Fibroblast of skin of left quadriceps (primary cell): ENCODE results near the gene SH3BGRL2.
"Not testable (repeated sequence)": the region's sequence is repeated elsewhere in the genome, so short reads cannot be mapped to it uniquely, and the experiment has no call there.

Source experiments
- DNase-seq, 2 experiments: peaks; one replicate each; pipeline ENCODE4 v3.0.0-alpha.2; 2013; ENCODE audit warnings: low read depth in 2 of 2

The SH3BGRL2 gene

DNA sequence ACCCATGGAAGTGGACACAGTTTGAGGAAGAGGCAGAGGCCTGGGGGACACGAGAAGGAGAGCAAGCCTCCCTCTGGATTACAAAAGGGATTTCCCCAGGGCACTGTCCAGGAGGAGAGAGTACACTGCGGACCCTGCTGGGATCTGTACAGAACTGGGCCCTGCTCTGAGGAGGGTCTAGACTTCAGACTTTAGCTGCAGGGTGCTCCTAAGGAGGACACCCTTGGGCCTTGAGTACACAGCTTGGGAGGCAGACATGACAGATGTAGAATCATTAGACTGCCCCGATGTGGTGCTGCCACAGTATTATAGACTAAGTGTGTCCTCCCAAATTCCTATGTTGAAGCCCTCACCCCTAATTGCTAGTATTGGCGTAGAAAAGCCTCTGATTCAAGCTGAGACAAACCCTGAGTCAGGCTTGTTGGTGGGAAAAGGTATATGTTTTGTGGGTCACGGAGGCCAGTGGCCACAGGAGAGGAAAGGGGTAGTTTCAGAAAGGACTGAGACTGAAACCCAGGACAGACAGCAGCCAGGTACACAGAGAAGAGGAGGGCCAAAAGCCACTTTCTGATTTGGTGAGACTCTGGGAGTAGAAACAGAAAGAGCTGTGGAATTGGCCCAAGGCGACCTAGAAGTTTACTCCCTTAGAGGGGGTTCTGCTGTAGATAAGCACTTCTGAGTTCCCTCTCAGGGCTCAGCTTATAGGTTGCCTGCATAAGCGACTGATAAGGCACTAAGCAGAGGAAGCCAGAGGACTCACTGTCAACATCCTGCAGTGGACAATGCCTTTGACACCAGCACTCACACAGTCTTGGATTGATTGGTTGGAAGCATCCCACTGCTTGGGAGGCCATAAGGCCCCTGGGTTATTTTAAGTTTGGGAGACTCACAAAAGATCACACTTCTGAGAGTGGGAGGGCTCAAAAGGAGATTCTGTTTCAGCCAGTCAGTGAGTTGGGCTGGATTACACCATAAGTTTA, 16.5 kb upstream of the SH3BGRL2 start:
- no peak for DNase-seq

DNA sequence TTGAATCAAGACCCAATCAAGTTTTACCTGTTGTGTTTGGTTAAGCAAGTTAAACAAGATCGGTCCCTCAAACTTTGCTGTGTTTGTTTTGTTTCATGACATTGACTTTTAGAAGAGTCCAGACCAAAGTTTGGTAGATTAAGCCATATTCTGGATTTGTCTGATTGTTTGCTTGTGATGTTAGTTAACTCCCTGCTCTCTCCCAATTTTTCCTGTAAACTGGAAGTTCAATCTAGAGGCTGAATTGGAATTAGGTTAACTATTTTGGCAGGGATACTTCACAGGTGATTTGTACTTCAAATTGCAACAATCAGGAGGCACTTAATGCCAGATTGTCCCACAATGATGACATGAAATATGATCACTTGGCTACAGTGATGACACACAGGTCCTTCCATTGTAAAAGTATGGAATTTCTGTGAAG, 13.6 kb upstream of the SH3BGRL2 start:
- no peak for DNase-seq

DNA sequence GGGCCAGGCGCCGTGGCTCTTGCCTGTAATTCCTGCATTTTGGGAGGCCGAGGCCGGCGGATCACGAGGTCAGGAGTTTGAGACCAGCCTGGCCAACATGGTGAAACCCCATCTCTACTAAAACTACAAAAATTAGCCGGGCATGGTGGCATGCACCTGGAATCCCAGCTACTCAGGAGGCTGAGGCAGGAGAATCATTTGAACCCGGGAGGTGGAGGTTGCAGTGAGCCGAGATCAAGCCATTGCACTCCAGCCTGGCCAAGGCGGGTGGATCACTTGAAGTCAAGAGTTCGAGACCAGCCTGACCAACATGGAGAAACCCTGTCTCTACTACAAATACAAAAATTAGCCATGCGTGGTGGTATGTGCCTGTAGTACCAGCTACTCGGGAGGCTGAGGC, 12.7 kb upstream of the SH3BGRL2 start:
- DNase-seq, result not testable (repeated sequence)

DNA sequence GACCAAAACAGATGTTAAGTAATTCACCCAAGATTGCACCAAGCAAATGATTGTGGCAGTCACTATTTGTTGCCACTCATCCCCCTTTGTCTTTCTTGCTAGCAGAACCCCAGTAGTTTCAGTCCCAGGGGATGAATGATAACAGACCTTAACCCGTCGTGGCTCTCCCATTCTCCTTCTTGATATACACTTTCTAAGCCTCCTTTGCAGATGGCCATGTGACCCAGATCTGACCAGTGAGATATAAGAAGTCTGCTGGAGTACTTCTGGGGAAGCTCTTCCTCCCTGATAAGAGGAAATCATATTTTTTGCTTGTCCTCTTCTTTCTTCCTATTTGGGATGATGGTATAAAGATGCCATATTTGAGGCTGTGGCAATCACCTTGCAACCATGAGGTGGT, 9.6 kb upstream of the SH3BGRL2 start:
- no peak for DNase-seq

DNA sequence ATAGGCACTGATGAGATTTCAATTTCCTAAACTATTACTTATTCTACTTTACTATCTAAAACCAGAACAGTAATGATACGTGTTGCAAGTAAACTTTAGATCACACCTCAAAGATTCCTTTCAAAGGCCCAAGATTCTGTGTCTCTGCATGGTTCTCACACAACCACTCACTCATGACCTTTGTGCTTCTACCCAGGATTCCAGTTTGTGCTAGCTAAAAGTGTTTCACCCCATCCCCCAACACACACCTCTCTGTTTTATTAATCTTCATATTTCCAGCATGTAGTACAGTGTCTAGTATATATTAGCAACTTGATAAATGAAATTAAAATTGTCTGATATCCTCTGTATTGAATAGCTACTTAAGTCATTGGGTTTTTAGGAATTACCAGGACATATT, 8.8 kb upstream of the SH3BGRL2 start:
- no peak for DNase-seq

DNA sequence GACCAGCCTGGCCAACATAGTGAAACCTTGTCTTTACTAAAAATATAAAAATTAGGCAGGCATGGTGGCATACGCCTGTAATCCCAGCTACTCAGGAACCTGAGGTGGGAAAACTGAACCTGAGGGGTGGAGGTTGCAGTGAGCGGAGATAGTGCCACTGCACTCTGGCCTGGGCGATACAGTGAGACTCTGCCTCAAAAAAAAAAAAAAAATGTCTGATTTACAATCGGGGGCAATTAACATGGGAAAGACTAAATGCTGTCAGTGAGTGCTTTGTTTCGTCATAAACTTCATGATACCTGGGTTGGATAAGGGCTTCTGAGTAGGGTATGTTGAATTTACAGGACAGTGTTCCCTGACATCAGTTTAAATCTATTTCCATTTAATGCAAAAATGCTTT, 8.0 kb upstream of the SH3BGRL2 start:
- no peak for DNase-seq

DNA sequence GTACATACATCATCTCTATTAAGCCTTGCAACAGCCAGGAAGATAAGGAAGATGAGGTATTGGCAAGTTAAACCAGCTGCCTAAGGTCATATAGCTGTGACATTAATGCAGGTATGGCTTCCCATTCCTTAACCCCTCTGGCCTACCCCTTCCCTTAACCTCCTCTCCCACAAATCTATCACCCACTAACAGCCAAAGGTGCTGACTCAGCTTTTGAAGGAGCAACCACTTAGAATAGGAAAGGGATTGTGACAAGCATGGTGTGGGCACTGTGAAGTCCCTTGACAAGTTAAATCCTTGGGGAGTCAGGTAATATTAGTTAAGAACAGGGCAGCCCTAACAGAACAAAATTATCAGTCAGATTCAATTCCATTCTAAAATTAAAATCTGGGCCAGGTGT, 5.4 kb upstream of the SH3BGRL2 start:
- DNase-seq, result no peak

DNA sequence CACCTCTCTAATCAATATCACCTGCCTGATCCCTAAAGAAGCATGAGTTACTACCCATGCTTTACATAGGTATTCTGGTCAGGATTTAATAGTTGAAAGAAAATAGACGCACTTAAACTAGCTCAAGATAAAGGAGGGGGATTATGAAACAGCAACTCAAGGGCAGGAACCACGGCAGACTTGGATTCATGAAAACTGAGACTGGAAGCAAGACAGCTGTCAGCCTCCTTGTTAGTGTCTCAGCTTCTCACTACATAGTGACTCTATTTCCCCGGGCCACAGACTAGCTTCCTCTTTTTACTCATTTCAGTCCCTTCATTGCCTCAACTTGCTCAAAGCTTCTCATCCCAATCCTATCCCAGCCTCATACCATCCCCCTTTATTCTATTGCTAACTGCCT, 4.3 kb upstream of the SH3BGRL2 start:
- no peak for DNase-seq

DNA sequence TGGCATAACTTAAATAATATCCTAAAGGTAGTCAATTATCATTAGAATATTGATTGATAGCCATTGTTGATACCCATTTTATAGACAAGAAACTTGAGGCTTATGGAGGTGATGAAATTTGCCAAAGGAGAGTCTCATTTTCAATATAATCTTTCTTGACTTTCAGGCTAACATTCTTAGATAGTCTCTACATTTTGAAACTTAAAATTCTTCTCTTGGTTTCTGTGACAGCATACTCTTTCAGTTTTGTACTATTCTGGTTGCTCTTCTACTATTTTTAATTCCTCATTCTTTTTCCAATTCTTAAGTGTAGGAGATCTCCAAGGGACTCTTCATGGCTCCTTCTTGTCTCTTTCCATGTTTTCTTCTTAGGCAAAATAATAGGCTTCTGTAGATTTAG, 3.7 kb upstream of the SH3BGRL2 start:
- DNase-seq, result no peak

DNA sequence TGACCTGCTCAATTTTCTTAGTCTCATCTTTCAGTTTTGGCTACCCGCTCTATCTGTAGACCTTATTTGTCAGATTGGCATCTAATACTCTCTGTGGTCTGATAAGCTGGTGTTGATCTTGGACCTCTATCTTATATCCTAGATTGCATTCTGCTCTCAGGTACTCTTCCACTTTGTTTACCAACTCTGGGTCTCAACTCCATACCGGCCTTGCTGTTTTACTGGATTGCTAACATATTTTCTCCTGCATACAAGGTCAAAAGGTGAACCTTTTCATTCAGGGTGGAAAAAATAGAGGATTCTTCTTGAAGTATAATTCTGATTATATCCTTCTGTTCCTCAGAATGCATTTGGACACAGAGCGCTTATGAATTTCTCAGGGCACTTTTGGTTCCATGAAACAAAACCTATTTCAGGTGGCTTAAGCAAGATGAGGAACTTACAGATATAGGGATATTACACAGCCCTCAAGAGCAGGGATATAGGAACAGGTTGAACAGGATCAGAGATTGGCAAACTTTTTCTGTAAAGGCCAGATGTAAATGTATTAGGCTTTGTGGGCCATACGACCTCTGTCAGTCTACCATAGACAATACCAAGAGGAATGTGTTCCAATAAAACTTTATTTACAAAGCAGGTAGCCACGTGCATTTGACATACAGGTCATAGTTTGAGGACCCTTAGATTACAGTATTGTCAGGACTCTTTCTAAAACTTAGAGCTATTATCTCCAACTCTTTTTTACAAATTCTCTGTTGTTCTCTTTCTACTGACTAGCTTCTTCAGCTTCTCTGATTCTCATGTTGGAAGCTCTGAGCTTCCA, 2.5 kb upstream of the SH3BGRL2 start:
- DNase-seq, result no peak

DNA sequence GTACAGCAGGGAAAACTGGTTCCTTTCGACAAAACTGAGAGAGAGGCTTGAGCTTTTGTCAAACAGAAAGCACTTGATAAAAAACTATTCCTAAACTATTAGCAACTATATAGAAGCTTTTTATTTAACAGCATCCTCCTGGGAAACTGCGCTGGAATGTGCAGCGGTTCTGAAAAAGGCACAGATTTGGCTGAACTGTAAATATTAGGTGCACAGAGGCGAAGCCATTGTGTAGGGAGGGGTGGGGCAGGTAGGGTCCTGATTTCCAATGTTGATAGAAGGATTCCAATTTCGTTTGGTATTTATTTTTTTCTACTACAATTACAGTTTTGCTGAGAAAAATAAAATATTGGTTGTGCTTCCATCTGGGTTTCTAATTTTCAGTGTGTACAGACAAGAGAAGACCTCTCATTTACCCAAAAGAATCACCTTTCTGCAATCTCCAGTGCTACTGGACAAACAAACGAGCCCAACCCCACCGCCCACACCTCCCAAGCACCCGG, 698 bp upstream of the SH3BGRL2 start:
- no peak for DNase-seq

DNA sequence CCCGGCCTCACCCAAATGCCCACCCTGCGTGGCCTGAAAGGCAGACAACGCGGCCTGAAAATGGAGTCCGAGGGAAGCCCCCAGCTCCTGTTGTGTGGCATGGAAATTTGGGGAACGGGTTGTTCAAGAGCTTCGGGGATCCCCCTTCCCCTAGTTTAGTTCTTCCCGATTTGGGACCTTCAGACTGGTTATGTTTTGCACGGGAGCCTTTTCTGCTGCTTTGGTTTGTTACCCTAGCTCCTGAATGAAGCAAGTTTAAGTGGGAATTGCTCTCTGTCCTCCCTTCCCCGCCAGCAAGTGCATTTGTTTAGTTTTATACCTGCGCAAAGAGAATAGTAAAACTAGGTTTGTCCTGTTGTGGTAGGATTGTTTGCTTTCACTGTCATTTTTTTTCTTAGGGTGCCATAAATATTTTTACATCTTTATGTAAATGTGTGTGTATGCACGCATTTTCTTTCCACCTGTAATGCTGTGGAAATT, 604 bp downstream of the SH3BGRL2 start:
- no peak for DNase-seq

DNA sequence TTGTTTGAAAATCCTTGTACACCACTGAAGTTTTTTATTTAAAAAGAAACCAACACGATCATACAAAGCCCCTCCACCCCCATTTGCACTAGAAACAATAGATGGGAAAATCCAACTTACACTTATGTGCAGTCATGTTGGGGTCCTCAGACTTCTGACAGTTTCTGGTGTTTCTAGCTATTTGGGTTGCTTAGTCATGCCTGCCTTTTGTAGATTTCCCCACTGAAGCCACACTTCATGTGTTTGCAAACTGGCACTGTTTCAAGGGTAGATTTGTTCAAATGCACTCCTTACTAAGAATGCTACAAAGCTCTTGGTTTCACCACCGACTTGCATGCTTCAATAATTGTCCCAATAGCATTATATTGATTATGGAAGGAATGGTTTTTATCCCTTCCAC, 1.5 kb downstream of the SH3BGRL2 start:
- no peak for DNase-seq

DNA sequence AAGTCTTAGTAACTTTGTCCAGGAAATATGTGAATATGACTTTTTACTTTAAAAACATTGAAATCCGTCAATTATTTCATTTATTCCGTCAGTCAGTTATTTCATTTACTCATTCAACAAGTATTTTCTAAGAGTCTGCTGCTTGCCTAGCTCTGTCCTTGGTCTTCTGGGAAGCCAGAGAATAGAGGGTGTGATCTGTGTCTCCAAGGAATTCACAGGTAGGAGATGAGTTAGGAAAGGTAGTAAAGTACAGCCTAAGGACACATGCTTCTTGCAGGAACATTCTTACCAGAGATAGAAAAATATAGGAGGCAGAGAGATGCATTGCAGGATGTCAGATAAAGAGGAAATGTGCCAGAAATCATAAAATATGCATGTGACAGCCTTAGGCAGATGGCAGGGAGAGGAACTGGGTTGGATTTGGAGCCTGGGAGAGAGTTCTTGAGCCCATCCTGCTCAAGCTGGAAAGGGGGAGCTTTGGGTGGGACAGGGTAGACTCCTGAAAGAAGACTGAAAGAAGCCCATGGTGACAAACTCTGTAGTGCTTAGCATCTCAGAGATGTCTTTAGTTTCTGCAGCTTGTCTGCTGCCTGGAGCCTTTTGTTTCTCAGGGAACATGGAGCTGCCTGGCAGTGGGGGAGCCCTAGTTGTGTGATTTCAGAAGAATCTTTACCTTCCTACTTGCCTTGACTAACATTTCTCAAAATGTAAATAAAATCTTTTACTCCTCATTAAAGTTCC, 3.5 kb downstream of the SH3BGRL2 start:
- DNase-seq, result no peak

DNA sequence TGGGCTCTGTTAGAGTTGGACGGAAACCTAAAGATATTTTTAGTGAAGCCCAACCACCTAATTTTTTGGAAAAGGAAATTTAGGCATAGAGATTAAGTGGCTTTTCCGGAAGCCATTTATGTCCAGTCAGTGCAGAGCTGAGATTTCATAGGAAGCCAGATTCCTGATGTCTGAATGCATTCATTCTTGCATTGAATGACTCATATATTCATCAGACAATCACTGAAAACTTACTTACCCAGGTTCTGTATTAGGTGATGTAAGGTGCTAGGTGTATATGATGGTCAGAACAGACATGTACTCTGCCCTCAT, 4.1 kb downstream of the SH3BGRL2 start:
- DNase-seq, result no peak

DNA sequence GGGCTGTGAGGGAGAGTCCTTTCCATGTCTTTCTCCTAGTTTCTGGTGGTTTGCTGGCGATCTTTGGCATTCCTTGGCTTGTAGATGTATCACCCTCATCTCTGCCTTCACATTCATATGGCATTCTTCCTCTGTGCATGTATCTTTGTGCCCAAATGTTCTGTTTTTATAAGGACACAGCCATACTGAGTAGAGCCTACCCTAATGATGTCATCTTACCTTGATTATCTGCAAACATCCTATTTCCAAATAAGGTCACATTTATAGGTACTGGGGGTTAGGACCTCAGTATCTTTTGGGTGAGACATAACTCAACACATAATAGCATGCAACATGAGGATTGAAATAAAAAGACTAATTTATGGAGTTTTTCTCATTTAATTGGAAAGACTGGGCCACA, 5.5 kb downstream of the SH3BGRL2 start:
- DNase-seq, result no peak

DNA sequence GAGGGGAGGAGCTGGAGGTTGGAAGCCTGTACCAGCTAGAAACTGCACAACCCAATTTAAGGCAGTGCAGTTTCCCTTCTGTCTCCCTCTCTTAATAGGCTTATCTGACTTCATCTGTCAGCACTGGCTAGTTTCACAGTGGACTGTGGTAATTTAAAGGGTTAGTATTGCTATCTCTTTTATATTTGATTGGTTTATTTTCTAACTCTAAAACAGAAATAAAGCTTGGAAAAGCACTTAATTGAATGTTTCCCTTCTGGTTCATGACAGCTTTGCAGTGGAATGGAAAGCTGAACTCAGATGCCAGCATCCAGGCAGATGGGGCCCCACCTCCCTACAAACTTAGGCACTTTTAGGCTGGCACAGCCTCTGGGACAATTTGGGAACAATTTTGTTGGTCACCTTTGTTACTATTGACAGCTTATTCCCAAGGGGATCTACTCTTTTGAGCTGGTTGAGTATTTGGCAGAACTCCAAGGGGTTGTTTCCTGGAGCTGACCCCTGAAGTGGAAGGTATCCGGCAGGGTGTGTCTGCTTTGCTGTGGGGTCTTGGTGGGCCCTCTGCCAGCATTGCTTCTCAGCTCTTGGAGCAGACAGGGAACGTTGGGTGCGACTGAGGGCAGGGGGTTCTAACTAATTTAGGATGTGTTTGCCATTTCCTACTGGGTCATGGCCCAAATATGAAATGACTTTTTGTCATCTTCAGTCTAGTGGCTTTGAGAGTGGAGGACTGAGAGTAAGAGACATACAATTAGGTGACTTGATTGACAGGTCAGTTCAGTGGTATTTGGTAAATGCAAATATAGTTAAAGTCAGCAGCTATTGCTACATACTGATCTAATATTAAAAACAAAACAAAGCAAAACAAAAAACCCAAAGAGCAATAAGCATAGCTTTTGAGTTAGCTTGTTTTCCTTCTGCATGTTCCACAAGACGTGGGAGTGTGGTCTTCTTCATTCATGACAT, 9.3 kb downstream of the SH3BGRL2 start:
- DNase-seq, result no peak

DNA sequence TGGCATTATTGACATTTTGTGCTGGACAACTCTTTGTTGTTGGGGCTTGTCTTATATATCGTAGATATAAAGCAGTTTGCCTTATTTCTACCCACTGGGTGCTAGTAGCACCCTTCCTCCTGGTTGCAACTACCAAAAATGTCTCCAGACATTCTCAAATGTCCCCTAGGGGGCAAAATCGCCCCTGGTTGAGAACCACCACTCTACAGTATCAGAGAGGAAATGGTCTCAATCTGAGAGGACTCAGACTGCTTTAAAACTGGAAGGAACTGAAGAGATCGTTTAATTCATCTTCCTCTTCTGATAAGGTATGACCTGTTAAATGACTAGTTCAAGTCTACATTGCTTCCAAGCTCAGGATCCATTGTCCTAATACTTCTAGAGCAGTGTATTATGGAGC, 14.9 kb downstream of the SH3BGRL2 start:
- no peak for DNase-seq

DNA sequence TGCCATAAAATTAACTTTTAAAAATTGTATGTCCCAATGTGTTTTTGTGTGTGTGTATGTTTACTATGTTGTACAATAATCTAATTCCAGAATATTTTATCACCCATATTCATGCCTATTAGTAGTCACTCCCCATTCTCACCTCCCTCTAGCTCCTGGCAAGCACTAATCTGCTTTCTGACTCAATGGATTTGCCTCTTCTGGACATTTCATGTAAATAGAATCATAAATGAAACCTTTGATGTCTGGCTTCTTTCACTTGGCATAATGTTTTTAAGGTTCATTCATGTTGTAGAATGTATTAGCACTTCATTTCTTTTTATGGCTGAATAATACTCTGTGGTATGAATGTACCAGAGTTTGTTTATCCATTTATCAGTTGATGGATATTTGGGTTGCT, 15.4 kb downstream of the SH3BGRL2 start:
- DNase-seq, result no peak

DNA sequence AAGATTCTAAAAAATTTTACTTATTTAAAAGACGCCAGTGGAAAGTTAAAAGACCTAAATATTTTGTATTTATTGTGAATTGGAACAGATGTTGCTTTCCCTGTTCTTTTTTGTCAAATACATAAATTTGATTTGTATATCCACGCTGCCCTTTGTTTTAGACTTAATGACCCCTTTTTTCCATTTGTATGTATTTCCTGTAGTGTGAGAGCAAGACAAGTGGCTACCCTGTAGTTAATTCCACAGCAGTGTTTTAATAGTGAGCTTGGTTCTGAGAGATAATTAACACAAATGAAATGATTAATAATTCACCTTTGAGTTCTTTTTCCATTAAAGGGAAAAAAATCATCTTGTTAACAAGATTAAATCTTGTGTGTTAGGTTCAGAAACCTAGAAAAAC, 16.6 kb downstream of the SH3BGRL2 start:
- no peak for DNase-seq

DNA sequence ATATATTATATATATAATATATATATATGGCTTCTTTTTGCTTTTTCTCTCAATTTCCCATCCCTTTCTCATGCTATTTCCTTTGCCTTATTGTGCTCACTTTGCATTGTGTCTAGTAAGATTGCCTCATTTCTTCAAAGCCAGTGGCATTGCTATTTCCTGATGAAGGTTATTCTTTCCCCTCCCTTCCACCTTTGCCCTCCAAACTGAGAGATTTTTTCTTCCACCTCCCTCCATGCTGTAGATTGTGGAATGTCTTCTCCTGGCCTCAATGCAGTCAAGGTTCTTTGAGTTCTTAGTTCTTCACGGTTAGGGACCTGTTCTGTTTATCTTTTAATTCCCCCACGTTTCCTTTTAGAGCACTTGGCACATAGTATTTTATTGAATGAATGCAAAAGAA, 17.2 kb downstream of the SH3BGRL2 start:
- DNase-seq, result no peak
